Stimulated activated CD8-positive, alpha-beta memory T cell treated with anti-CD3 and anti-CD28 coated beads, Interleukin-2, amount 100 ng/mL, for 1 hour (primary cell): ENCODE measurements around the gene SCNM1.
A peak's percentile ranks its signal among the peaks of the same experiment; 100 is the strongest.

Experiments
- DNase-seq, 2 donors: peaks; one replicate each; pipeline ENCODE4 v3.0.0-alpha.2; 2020; ENCODE audit warnings: low read depth in 2 of 2

Gene SCNM1, protein sequence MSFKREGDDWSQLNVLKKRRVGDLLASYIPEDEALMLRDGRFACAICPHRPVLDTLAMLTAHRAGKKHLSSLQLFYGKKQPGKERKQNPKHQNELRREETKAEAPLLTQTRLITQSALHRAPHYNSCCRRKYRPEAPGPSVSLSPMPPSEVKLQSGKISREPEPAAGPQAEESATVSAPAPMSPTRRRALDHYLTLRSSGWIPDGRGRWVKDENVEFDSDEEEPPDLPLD

DNA sequence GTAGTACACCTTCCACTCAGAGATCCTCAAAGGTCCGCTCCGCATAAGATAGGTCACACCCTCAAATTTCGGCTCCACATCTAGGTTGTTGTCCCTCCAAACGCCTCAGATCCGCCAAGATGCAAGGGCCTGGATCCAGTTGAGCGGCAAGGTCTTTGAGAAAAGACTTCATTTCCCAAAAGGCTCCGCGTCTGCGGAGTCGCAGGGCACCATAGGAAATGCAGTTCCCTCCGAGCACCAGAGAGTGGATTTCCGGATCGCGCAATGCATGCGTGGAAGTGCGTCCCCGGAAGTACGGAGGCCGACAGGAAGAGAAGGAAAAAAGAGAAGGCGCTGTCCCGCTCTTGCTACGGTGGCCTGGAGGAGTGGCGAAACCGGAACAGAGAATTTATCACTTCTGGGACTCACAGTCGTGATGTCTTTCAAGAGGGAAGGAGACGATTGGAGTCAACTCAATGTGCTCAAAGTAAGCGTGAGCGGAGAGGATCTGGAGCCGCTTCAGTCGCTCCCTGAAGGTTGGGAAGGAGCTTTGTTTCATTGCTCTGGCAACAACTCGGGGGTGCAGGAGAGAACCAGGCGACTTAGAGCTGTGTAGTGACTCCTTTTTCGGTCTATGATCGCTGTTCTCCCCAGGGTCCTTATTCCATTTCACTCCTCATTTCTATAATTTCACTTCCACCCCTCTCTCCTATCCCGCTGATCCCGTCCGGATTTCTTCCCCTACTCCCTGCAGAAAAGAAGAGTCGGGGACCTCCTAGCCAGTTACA is at the start of gene SCNM1, which contains the start of gene LYSMD1:
TSS of gene SCNM1 (plus strand) at position 407 of the 767 bp plus-strand sequence. CDS start at position 416, 9 bp downstream.
TSS of gene LYSMD1 (minus strand) at position 165 of the 767 bp plus-strand sequence. CDS start 644 bp downstream, outside the sequence.
- peak; percentile 86 to 88 for DNase-seq

DNA sequence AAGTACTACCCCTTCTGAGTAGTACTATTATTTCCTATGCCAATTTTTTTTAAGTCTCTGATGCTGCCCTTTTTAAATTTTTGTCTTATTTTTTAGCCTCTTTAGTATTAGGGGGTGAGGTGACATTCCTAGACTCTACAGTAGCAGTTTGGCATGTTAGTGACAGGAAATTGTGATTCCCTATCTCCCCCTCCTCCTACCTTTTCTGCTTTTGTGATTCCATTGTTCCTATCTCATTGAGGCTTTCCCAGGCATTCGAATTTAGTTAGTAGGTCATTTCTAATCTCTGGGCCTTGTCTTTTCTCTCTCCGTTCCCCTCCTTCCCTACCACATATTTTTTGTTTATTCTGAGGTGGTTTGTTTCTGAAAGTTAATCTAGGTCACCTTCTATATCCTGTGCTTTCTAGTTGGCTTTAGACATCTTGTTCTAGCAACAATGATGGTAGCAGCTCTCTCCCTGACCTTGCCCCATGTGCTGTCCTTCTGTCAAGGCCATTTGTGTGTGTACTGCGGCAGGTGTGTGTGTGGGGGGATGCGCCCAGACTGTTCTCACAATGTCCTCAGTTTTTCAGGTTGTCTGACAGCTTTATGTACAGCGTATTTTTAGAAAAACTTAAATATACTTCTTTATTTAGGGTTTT is 41.1 kb upstream of the SCNM1 start:
- no peak for DNase-seq

DNA sequence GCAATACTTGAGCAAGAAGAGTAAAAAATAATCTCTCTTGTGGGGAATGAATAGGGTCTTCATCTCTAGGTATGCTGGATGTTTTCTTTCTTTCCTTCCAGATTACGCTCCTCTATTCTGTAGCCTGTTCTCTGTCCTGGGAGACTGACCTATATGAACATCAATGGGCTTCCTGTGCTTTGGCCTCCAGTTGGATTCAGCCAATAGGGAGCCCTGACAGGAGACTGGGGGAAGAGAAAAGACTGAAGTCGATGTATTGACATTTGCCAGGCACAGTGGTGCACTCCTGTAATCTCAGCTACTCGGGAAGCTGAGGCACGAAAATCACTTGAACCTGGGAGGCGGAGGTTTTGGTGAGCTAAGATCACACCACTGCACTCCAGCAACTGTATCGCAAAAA is 37.1 kb upstream of the SCNM1 start:
- DNase-seq, result no peak

DNA sequence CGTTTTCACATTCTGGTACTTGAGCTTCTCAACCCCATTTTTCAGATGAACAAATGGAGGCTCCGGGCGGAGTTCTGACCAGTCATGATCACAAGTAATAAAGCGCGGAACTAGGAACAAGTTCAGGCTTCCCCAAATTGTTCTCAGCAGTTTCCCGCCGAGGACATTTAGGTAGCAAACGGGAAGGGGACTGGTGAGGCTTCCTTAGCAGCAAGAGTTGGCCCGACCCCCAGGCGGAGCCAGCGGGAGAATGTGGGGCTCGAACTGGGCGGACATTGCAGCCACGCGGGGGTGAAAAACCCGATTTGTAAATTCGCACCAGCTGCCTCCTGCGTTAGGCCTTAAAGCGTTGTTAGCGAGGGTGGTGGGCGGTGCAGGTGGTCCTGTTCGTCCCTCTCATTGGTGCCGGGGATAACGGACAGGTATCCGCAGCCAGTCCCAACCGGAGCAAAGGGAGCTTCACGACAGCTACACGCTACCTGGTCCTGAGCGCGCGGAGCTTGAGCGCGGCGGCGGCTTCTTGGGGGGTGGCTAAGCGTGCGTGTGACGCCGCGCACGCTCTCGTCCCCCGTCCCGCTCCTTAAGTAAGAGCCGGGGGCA is 34.9 kb upstream of the SCNM1 start:
- peak; percentile 49 to 61 for DNase-seq

DNA sequence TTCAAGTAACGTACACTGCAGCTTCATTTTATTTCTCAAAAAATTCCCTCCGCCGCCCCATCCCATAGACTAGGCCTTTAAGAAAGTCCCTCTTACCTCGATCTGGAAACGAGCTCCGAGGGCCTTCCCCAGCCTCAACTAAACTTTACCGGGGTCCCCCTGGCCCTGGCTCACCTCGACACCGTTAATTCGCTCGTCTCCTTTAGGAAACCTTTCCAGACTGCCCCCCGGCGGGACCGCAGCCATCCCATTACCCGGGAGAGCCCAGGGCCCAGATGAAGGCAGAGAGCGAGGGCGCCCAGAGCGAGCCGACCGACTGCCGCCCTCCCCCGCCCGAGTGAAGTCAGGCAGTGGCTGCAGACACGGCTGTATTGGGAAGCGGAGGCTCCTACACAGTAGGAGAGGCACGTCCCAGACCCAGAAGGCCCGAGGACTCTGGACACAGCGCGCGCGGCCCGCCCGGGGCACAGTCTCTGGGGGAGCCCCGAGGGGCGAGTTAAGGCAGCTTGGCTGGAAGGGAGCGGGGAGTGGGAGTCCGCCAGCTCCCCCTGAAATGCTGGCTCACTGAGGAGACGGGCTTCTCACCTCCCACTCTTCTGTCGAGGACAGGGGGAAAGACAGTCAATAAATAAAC is 34.1 kb upstream of the SCNM1 start:
- no peak for DNase-seq

DNA sequence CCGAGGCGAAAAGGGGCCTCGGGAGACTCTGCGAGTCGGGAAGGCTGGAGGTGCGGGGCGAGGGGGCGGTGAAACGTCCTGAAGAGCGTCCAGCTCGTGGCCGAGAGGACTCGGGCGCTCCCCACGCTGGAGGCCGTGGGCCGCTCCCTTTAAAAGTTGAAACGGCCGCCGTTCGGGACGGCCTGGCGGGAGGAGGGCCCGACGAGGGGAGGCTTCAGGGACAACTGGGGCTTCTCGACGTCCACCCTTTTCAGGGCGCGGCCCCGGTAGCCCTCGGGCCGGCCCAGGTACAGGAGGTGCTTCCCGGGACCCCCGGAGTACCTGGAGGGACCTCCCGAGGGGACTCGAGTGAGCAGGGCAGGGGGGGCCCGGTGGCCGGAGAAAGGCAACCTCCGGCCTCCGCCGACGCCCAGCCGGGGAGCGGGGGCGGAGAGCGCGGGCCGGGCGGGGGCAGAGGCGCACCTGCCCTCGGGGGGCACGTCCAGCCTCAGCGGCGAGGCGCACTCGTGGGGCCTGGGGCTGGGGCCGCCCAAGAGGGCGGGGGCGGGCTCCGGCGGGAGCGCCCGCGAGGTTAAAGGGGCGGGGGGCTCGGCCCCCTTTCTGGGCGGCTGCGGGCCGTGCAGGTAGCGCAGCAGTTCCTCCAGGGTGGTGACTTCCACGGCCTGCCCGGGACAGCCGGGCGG is 33.5 kb upstream of the SCNM1 start:
- DNase-seq, result no peak

DNA sequence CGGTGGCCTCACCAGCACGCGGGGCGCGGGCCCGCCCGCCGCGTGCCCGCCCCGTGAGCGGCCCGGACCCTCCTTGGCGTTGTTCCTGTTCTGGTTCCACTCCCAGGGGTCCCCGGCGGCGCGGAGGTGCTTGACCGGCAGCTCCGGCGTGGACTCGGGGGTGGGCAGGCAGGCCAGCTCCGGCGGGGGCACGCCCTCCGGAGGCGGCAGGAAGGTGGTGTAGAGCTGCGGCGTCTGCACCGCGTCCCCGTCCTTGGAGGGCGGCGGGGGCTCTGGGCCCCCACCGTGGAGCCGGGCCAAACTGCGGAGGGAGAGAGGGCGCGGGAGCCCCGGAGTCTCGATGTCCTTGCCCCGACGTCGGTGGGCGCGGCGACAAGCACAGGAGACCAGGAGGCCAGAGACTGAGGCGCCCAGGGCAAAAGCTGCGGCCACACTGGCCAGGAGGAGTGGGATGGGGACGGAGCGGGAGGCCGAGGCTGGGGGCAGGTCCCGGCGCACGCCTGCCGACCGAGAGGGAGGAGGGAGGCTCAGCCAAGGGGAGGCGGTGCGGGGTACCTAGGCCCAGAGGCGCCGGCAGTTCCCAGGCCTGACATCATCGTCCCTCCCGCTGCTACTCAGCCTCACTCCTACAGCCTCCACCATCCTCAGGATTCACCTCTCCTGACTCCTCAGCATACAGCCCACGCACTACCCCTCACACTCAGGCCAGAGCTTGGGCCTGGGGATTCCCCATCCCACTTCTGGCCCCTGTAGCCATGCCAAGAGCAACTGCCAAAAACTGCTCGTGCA is 32.7 kb upstream of the SCNM1 start:
- no peak for DNase-seq

DNA sequence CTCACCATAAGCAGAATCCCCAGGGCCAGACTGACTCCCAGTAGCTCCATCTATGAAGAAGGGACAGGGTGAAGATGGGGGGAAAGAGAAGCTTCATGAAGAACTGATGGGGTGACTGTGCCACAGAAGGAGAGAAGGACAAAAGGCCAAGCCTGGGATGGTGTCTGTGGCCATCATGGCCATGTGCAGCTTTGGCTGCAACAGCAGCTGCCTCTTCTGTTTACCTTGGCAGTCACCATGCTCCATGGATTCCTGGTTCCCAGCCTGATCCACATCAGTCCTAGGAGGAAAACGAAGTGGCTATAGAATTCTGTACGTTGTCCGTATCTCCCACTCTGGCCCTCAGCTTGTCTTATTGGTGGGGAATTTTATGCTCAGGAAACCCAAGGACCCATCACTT is 31.5 kb upstream of the SCNM1 start:
- DNase-seq, result no peak

DNA sequence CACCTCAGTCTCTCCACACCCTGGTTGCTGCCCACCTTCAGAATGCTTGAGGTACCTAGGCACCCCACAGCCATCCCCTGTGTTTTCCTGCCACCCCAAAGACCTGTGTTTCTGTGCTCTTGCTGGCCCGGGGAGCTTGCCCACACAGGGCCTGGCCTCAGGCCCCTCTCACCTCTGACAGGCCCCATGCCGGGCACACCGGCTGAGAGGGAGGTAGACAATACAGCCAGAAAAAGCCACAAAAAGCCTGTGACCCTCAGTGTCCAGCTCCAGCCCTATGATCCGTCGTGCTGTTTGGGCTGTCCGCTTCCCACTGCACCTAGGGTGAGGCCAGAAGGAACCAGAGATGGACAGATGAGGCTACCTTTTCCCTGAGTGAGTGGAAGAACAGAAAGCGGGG is 31.0 kb upstream of the SCNM1 start:
- no peak for DNase-seq

DNA sequence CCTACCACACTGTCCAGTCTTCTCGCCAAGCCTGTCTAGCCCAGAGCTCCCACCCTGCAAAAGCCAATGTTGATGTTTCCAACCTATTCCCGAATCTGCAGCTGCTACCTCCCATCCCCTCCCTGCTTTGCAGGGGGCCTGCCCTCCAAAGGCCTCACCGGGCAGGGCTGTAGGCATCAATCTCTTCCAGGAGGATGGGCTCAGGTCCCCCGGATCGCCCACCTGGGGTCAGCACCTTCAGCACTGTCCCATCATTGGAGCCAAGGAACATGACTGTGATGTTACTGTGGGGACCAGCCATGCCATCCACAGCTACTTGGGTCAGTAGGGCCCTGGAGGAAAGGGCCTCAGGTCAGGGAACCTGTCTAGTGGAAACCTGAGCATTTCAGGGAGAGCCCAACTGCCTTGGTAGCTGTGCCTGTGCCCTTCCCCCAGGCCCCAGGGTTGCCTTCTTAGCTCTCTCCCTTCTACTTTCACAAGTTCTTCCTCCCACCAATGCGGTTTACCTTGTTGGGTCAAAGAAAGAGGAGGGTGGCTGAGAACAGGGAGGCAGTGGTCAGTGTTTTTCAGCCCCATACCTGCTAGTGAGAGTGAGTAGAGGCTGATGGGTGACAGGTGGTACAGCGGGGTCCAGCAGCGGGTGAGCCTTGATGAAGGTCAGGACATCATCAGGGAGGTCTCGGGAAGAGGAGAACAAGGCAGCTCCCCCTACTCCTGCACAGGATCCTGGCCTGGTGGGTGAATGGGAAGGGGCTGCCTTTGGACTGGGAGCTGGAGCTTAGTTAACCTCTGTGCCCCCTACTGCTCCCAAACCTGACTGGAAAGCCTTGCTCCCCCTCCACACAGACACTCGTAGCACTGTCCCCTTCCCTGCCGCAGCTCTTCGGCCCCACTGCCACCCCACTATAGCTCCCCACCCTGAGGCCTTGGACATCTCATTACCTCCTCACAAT is 30.2 kb upstream of the SCNM1 start:
- no peak for DNase-seq

DNA sequence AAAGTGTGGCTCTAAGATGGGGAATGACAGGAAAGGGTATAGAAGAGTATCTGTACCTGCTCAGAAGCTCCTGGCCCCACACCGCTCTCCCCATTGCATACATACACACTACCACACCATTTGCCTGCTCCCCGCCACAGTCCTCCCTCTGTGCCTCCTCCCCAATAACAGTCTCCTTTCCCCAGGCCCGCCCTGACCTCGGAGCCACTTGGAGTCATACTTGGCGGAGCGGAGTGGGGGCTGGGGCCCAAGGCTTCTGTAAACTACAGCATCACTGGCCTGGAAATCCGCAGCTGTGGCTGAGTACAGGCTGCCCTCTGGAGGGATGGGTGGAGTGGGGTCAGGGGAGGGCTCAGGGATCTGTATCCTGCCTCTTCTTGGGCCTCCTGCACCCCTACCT is 28.2 kb upstream of the SCNM1 start:
- no peak for DNase-seq

DNA sequence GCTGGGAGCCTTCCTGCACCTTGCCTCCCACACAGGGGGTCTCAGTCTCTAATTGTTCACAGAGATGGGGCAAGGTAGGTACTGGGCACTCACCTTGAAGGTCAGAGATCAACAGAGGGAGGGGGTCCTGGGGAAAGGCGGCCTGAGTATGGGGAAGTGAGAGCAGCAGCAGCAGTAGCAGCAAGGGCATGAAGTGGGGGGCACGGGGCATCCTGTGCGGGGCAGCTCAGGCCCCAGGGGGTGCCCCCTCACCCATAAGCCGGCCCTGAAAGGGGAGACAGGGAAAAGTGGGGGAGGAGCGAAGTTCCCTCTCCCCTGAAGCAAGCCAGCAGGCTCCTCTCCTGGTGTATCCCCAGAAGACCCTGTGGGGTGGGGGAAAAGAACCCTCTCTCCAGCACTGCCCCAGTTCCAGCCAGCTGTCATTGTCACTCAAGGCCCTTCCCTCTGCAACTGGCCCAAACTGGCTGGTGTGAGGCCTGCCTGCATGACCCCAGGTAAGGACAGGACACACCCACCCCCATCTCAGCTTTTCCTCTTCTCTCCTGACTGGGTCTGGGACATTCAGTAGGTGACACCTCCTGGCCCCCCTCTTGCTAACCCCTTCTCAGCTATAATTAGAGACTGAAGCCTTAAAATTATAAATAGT is 23.4 kb upstream of the SCNM1 start:
- DNase-seq, result no peak

DNA sequence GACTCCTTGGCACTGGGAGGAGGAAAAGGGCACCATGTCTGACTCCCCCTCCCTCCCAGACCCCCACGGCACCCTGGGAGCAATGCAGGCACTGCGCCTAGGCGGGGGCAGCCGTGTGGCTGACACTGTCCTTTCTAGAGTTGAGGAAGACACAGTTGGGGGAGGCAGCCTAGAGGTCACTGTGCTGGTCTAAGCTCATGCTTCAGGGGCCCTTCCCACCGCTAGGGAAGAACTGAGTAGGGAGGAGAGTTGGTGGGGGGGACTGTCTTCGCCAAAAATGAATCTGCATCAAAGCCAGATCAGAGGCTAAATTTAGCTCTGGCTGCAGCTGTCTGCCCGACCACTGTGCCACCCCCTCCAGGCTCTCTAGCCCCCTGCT is 22.9 kb upstream of the SCNM1 start:
- DNase-seq, result no peak

DNA sequence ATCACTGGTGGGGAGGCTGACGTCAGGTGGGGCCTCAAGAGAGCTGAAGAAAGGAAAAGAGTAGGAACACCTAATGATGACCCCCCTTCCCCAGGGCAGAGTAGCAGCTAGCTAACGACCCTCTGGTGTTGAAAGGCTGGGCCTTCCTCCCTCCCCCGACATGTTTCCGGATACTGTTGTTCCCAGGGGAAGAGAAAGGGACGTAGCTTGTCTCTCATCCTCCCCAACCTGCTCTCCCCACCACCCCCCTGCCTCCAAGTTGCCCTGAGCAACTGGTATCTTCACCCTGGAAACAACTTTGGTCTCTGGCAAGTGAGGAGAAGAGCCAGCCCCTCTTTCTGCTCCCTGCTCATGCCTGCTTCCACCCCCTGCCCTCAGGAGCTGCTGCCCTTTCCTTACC is 22.0 kb upstream of the SCNM1 start:
- no peak for DNase-seq

DNA sequence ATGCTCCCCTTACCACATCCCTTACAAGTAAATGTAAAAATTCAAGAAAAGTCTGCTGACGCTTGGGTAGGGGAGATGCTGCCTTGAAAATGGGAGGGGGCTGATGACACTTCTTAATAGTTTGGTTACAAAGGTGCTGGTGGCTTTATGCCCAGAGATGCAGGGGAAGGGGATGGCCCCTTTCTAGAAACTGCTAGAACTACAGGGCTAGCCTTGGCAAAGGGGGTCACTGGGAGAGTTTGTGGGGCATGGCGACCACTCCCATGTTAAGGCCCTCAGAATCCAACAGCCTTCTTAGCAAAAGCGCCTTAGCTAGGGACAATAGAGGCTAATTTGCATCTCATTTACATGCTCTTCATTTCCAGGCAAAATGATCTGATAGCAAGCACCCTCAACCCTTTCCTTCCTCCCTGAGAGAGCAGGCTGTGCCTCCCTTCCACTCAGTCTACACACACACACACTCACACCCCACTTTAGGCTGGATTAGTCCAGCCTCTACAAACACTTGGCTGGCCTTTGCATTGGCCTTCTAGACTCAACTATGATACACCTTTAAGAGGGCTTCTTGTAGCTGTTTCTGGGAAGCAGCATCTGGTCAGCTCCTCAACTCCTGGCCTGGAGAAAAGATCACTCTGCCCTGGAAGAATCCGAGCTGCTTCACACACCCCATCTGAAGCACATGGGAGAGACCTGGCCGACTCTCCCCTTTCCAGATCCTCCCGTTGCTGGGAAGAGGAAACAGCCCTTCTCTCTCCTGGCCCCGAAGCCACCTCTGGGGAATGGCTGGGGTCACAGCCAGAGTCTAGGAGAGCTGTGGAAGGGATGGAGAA is 21.3 kb upstream of the SCNM1 start:
- DNase-seq, result no peak

DNA sequence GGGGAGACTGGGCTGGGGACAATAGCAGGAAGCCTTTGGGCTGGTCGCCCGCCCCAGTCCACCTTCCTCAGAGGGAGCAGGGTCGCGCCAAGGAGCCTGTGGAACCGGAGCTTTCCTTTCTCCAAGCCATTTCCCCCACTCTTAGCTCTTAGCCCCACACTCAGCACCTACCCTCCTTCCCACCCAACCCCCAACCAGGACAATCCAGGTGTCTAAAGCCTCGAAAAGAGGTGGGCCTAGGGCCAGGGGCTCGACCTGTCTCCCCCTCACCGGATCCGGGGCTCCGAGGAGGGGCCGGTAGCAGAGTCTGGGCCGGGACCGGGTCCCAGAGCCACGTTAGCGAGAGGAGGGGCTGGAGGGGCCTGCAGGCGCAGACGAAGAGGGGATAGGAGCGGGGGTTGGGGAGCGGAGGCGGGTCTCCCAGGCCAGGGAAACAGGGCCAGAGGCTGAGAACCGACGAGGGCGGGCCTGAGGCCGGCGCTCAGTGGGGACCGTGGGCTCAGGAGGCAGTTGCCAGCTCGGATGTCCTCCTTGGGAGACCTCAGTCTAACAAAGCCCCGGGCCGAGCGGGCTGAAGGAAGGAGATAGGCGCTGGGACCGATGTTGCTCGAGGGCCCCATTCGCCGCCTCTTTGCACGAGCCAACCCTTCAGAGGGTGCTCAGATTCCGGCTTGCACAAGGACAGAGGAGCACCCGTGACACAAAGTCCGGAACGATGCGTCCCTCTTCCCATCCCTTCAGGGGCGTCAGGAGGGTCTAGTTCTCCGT is 20.5 kb upstream of the SCNM1 start:
- no peak for DNase-seq

DNA sequence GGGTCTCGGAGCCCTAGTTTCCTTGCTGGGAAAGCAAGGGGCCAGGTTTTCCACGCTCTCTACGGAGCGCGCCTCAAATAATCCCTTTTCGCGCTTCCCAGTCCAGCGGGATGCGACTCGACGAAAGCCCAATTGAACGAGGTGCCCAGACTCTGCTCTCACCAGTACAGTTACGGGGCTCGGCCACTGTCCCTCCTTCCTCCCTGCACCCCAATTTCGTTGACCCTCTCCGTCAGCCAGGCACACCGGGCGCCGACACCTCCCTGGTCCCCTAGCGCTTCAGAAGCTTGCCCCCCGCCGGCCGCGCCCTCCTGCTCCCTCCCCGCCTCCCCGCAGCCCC is 19.9 kb upstream of the SCNM1 start:
- DNase-seq, result no peak
